ENCODE data around the gene AADACL4. TPM values are rescaled to one million over a fixed set of nuclear protein-coding genes. Genes with fewer than 3 reads are reported as not detected.

AADACL4 gene
- total RNA-seq, 2 donors from 2014 or later = not detected

DNA sequence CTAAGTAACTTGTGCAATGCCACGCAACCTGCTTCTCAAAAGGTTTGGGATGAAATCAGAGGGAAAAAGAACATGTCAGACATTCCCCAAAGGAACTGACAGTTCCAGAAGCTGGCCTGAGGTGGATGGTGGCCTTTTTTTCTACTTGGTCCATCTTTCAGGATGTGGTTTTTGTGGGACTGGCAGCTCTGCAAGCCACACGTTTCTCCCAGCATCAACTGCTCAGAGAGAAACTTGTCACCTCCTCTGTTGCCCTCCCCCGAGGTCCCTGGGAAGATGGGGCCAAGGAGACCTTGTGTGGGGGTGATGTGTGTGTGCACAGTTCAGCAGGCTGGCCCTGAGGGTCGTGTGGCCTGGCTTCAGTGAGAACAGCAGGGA lies 23.4 kb upstream of the AADACL4 start:
- H3K4me1 ChIP-seq = peaks cover 0 to 53% of the 10 kb centered on the region in 2 donors
- H3K27ac ChIP-seq = peak overlapping the region in 1 of 2 donors; percentile 97
- no peak for TF ChIP-seq CTCF (IDR thresholded peaks at IDR 0.05)
- H3K36me3 ChIP-seq = no peaks in the 10 kb centered on the region
- no peak overlapping the region for H3K4me3 ChIP-seq
- no peaks in the 10 kb centered on the region for H3K27me3 ChIP-seq
- no peak for DNase-seq (ENCODE audit: low spot score)
- no peaks in the 10 kb centered on the region for H3K9me3 ChIP-seq

- DNase-seq (ENCODE audit: low spot score) = no peak
- peaks cover 0 to 48% of the 10 kb centered on the region in 2 donors for H3K4me1 ChIP-seq
- peak overlapping the region in 1 of 2 donors; percentile 61 for H3K27ac ChIP-seq
- no peaks in the 10 kb centered on the region for H3K27me3 ChIP-seq
- no peaks in the 10 kb centered on the region for H3K36me3 ChIP-seq
- H3K9me3 ChIP-seq = no peaks in the 10 kb centered on the region
- no peak for TF ChIP-seq CTCF (IDR thresholded peaks at IDR 0.05)
- H3K4me3 ChIP-seq = no peak overlapping the region
These were observed 23.0 kb upstream of the AADACL4 start for GRCh38 chr1:12620931-12621330.

- Histone ChIP-seq H3K27me3 (no peaks in the 10 kb centered on the region), H3K4me1 (peaks cover 0 to 48% of the 10 kb centered on the region in 2 donors), H3K27ac (peak overlapping the region; percentile 41 to 61), H3K4me3 (no peak overlapping the region), H3K9me3 (no peaks in the 10 kb centered on the region), H3K36me3 (no peaks in the 10 kb centered on the region)
- no peak for DNase-seq (ENCODE audit: low spot score)
- no peak for TF ChIP-seq CTCF (IDR thresholded peaks at IDR 0.05)
These were observed 22.2 kb upstream of the AADACL4 start for GRCh38 chr1:12621346-12622335.

DNA sequence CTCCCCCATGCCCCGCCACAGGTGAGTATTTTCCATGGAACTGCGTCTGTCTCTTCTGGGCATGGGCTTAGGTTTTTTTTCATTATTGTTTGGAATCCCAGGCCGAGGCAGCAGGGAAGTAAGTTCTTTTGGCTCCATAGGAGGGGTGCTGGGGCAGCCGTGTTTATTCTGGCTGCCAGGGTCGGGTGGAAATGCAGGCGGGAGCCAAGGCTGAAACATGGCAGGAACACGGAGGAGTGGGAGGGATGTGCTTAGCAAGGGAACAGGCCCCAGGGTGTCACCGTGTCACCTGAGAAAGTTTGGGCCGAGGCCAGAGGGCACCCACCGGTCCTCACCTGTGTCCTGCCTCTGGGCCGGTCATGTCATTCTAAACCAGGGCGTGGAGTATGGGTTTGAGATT lies 21.4 kb upstream of the AADACL4 start:
- DNase-seq (ENCODE audit: low spot score) = no peak
- Histone ChIP-seq H3K36me3 (no peaks in the 10 kb centered on the region), H3K4me1 (peaks cover 0 to 48% of the 10 kb centered on the region in 2 donors), H3K9me3 (no peaks in the 10 kb centered on the region), H3K27ac (peak overlapping the region; percentile 41 to 61), H3K27me3 (no peaks in the 10 kb centered on the region), H3K4me3 (no peak overlapping the region)
- TF ChIP-seq CTCF (IDR thresholded peaks at IDR 0.05) = no peak

- no peak overlapping the region for H3K4me3 ChIP-seq
- DNase-seq (ENCODE audit: low spot score) = no peak
- H3K36me3 ChIP-seq = no peaks in the 10 kb centered on the region
- H3K9me3 ChIP-seq = no peaks in the 10 kb centered on the region
- H3K27ac ChIP-seq = no peak overlapping the region
- peaks cover 0 to 29% of the 10 kb centered on the region in 2 donors for H3K4me1 ChIP-seq
- no peaks in the 10 kb centered on the region for H3K27me3 ChIP-seq
- no peak for TF ChIP-seq CTCF (IDR thresholded peaks at IDR 0.05)
These were observed 18.6 kb upstream of the AADACL4 start for GRCh38 chr1:12625276-12625675.
